ENCODE measurements around the gene KRT77.

Gene KRT77

GRCh38 chr12:52735816-52736632, 32.7 kb upstream of the KRT77 start:
- Histone ChIP-seq H3K9me3 (ENCODE audit: insufficient read depth, low read length) (no peaks in the 10 kb centered on the region), H3K27me3 (ENCODE audit: insufficient read depth, insufficient read length) (peaks cover 80% of the 10 kb centered on the region), H3K36me3 (ENCODE audit: insufficient read depth, insufficient read length, low read length) (no peaks in the 10 kb centered on the region), H3K4me3 (ENCODE audit: insufficient read length, low read depth) (no peak overlapping the region), H3K4me1 (ENCODE audit: insufficient read depth, insufficient read length) (no peaks in the 10 kb centered on the region), H3K9ac (ENCODE audit: insufficient read length, low read depth) (no peak overlapping the region)
- no peak for DNase-seq (ENCODE audit: low read depth, low spot score)
- no peak for TF ChIP-seq SUZ12 (IDR thresholded peaks at IDR 0.05; ENCODE audit: extremely low read depth, insufficient read depth, insufficient read length)
- TF ChIP-seq YY1 (IDR thresholded peaks at IDR 0.05; ENCODE audit: insufficient read depth, insufficient read length), result no peak
- TF ChIP-seq ZNF274 (IDR thresholded peaks at IDR 0.05; ENCODE audit: low read depth, low read length), result no peak

- no peak for TF ChIP-seq ZNF274 (IDR thresholded peaks at IDR 0.05; ENCODE audit: low read depth, low read length)
- no peak for TF ChIP-seq SUZ12 (IDR thresholded peaks at IDR 0.05; ENCODE audit: extremely low read depth, insufficient read depth, insufficient read length)
- TF ChIP-seq YY1 (IDR thresholded peaks at IDR 0.05; ENCODE audit: insufficient read depth, insufficient read length), result no peak
- H3K9me3 ChIP-seq (ENCODE audit: insufficient read depth, low read length), result no peaks in the 10 kb centered on the region
- H3K4me3 ChIP-seq (ENCODE audit: insufficient read length, low read depth), result no peak overlapping the region
- H3K27me3 ChIP-seq (ENCODE audit: insufficient read depth, insufficient read length), result peaks cover 84% of the 10 kb centered on the region
- no peaks in the 10 kb centered on the region for H3K4me1 ChIP-seq (ENCODE audit: insufficient read depth, insufficient read length)
- H3K36me3 ChIP-seq (ENCODE audit: insufficient read depth, insufficient read length, low read length), result no peaks in the 10 kb centered on the region
- H3K9ac ChIP-seq (ENCODE audit: insufficient read length, low read depth), result no peak overlapping the region
- no peak for DNase-seq (ENCODE audit: low read depth, low spot score)
Observed at GRCh38 chr12:52735106-52735505, 31.8 kb upstream of the KRT77 start.

- peaks cover 69% of the 10 kb centered on the region for H3K27me3 ChIP-seq (ENCODE audit: insufficient read depth, insufficient read length)
- no peak overlapping the region for H3K4me3 ChIP-seq (ENCODE audit: insufficient read length, low read depth)
- H3K9ac ChIP-seq (ENCODE audit: insufficient read length, low read depth), result no peak overlapping the region
- H3K9me3 ChIP-seq (ENCODE audit: insufficient read depth, low read length), result no peaks in the 10 kb centered on the region
- no peaks in the 10 kb centered on the region for H3K36me3 ChIP-seq (ENCODE audit: insufficient read depth, insufficient read length, low read length)
- no peak for TF ChIP-seq SUZ12 (IDR thresholded peaks at IDR 0.05; ENCODE audit: extremely low read depth, insufficient read depth, insufficient read length)
- no peak for TF ChIP-seq ZNF274 (IDR thresholded peaks at IDR 0.05; ENCODE audit: low read depth, low read length)
- no peak for TF ChIP-seq YY1 (IDR thresholded peaks at IDR 0.05; ENCODE audit: insufficient read depth, insufficient read length)
- no peak for DNase-seq (ENCODE audit: low read depth, low spot score)
- H3K4me1 ChIP-seq (ENCODE audit: insufficient read depth, insufficient read length), result no peaks in the 10 kb centered on the region
Observed at GRCh38 chr12:52730793-52731192, 27.5 kb upstream of the KRT77 start.

- TF ChIP-seq SUZ12 (IDR thresholded peaks at IDR 0.05; ENCODE audit: extremely low read depth, insufficient read depth, insufficient read length), result no peak
- no peak for TF ChIP-seq ZNF274 (IDR thresholded peaks at IDR 0.05; ENCODE audit: low read depth, low read length)
- TF ChIP-seq YY1 (IDR thresholded peaks at IDR 0.05; ENCODE audit: insufficient read depth, insufficient read length), result no peak
- H3K4me1 ChIP-seq (ENCODE audit: insufficient read depth, insufficient read length), result no peaks in the 10 kb centered on the region
- no peaks in the 10 kb centered on the region for H3K36me3 ChIP-seq (ENCODE audit: insufficient read depth, insufficient read length, low read length)
- no peaks in the 10 kb centered on the region for H3K9me3 ChIP-seq (ENCODE audit: insufficient read depth, low read length)
- peaks cover 66% of the 10 kb centered on the region for H3K27me3 ChIP-seq (ENCODE audit: insufficient read depth, insufficient read length)
- H3K9ac ChIP-seq (ENCODE audit: insufficient read length, low read depth), result no peak overlapping the region
- no peak overlapping the region for H3K4me3 ChIP-seq (ENCODE audit: insufficient read length, low read depth)
- DNase-seq (ENCODE audit: low read depth, low spot score), result no peak
Observed at GRCh38 chr12:52730383-52730782, 27.1 kb upstream of the KRT77 start.

- Histone ChIP-seq H3K4me1 (ENCODE audit: insufficient read depth, insufficient read length) (no peaks in the 10 kb centered on the region), H3K27me3 (ENCODE audit: insufficient read depth, insufficient read length) (peaks cover 58% of the 10 kb centered on the region), H3K9ac (ENCODE audit: insufficient read length, low read depth) (no peak overlapping the region), H3K9me3 (ENCODE audit: insufficient read depth, low read length) (no peaks in the 10 kb centered on the region), H3K36me3 (ENCODE audit: insufficient read depth, insufficient read length, low read length) (no peaks in the 10 kb centered on the region), H3K4me3 (ENCODE audit: insufficient read length, low read depth) (no peak overlapping the region)
- TF ChIP-seq YY1 (IDR thresholded peaks at IDR 0.05; ENCODE audit: insufficient read depth, insufficient read length), result no peak
- DNase-seq (ENCODE audit: low read depth, low spot score), result no peak
Observed at GRCh38 chr12:52729147-52729546, 25.8 kb upstream of the KRT77 start.

- peaks cover 50% of the 10 kb centered on the region for H3K27me3 ChIP-seq (ENCODE audit: insufficient read depth, insufficient read length)
- H3K36me3 ChIP-seq (ENCODE audit: insufficient read depth, insufficient read length, low read length), result no peaks in the 10 kb centered on the region
- no peak overlapping the region for H3K4me3 ChIP-seq (ENCODE audit: insufficient read length, low read depth)
- TF ChIP-seq SUZ12 (IDR thresholded peaks at IDR 0.05; ENCODE audit: extremely low read depth, insufficient read depth, insufficient read length) (no peak), YY1 (IDR thresholded peaks at IDR 0.05; ENCODE audit: insufficient read depth, insufficient read length) (no peak), ZNF274 (IDR thresholded peaks at IDR 0.05; ENCODE audit: low read depth, low read length) (no peak)
- no peaks in the 10 kb centered on the region for H3K4me1 ChIP-seq (ENCODE audit: insufficient read depth, insufficient read length)
- no peaks in the 10 kb centered on the region for H3K9me3 ChIP-seq (ENCODE audit: insufficient read depth, low read length)
- H3K9ac ChIP-seq (ENCODE audit: insufficient read length, low read depth), result no peak overlapping the region
- DNase-seq (ENCODE audit: low read depth, low spot score), result no peak
Observed at GRCh38 chr12:52728374-52728773, 25.1 kb upstream of the KRT77 start.

GRCh38 chr12:52727037-52727436, 23.7 kb upstream of the KRT77 start:
- H3K9me3 ChIP-seq (ENCODE audit: insufficient read depth, low read length), result no peaks in the 10 kb centered on the region
- no peak for TF ChIP-seq SUZ12 (IDR thresholded peaks at IDR 0.05; ENCODE audit: extremely low read depth, insufficient read depth, insufficient read length)
- TF ChIP-seq ZNF274 (IDR thresholded peaks at IDR 0.05; ENCODE audit: low read depth, low read length), result no peak
- no peak for TF ChIP-seq YY1 (IDR thresholded peaks at IDR 0.05; ENCODE audit: insufficient read depth, insufficient read length)
- no peak overlapping the region for H3K9ac ChIP-seq (ENCODE audit: insufficient read length, low read depth)
- peaks cover 36% of the 10 kb centered on the region for H3K27me3 ChIP-seq (ENCODE audit: insufficient read depth, insufficient read length)
- DNase-seq (ENCODE audit: low read depth, low spot score), result no peak
- H3K4me1 ChIP-seq (ENCODE audit: insufficient read depth, insufficient read length), result no peaks in the 10 kb centered on the region
- no peak overlapping the region for H3K4me3 ChIP-seq (ENCODE audit: insufficient read length, low read depth)
- H3K36me3 ChIP-seq (ENCODE audit: insufficient read depth, insufficient read length, low read length), result no peaks in the 10 kb centered on the region
